GM18498 (cell line): ENCODE measurements around the gene FDXR.
"Not testable (repeated sequence)": the region's sequence is repeated elsewhere in the genome, so short reads cannot be mapped to it uniquely, and the experiment has no call there.

Experiments used
- ATAC-seq: cut with Tn5 transposase; IDR thresholded peaks from one replicate; pipeline ENCODE4 v1.9.1; 2021; ENCODE audit warnings: mild to moderate bottlenecking, moderate library complexity; ENCODE audit not compliant: unreplicated experiment

Gene FDXR

DNA sequence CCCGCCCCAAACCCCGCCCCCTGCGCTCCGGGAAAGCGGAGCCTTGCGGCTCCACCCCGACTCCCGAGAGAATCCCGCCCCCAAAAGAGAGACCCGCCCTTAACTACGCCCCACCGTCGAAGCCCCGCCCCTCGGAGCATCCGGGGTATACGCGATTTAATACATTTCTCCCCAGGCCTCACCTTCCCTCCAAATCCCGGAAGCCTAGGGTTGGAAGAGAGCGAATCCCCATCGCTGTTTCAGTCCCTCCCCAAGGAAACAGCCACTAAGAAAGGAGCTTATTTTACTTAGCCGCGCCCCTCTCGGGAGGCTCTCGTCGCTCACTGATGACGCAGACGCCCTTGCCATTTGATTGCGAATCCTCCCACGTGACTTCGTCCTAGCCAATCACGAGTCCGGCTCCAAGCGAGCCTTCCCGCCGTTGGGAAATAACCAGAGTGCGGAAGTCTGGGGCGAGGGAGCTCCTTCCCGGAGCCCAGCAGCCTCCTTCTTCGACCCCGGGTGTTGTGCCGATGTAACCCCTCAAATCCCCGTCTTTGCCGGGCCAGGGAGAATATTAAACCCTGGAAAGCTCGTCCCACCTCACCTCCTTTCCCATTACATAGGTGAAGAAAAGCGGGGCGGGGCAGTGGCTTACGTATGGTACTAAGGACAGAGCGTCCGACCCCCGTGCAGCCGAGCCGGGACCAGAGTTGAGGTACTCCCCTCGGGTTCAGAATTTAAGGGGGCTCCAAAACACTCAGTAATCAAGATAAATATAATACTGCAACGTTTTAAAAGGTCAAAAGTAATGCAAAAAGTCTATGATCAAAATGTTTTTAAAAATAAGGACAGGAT, 461 bp upstream of the FDXR start:
- peak; percentile 89 for ATAC-seq

DNA sequence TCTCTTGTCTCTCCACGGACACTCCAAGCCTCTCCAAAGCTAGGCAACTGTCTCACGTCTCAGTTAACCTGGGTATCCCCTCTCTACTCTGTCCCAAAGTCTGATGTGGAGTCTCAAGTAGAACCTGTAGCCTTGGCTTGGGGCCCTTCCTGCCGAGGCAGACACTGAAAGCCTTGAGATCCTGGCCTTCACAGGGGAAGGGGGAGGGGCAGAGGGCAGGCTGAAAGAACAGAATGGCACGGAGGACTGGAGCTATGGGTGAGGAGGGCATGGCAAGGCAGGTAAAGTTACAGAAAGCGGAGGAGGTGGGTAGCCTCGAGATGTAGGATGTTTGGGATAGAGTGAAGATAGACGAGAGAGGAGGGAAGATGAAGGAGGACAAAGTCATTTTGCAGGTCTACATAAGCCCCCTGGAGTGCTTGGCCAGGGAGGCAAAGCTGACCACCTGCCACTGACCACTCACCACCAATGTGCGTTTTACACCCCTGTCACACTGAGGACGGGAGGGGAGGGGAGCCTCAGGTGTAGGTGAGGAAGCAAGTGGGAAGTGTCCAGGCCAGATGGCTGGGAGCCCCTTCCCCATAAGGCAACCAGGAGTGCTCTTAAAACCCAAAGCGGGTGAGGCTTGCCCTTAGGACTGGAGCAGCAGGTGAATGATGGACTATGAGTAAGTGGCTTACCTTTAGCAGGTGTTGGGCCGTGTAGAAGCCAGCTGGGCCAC, 1.3 kb downstream of the FDXR start:
- ATAC-seq: no peak

DNA sequence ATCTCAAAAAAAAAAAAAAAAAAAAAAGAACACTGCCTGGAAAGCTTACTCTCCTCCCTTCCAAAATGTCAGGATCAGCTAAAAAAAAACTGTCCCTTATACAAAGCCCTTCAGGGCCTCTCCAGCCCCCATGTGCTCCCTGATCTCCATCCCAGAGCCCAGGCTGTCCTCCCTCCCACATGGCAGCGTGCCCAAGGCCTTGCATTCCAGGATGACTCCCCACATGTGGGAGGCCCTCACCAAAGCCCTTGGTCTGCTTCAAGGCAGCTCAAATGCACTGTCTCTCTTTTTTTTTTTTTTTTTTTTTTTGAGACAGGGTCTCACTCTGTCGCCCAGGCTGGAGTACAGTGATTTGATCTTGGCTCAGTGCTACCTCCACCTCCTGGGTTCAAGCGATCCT, 2.3 kb downstream of the FDXR start:
- ATAC-seq: no peak

DNA sequence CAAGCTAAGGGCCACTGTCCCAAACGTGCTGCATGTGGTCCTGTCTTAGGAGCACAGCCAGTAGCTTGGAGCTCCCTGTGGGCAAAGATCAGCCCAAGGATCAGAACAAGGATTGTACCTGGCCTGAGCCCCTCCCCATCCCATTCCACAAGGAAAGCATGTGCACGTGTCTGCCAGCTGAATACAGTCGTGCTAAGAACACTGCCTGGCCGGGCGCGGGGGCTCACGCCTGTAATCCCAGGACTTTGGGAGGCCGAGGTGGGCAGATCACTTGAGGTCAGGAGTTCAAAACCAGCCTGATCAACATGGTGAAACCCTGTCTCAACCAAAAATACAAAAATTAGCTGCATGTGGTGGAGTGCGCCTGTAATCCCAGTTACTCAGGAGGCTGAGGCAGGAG, 2.8 kb downstream of the FDXR start:
- ATAC-seq: not testable (repeated sequence)

DNA sequence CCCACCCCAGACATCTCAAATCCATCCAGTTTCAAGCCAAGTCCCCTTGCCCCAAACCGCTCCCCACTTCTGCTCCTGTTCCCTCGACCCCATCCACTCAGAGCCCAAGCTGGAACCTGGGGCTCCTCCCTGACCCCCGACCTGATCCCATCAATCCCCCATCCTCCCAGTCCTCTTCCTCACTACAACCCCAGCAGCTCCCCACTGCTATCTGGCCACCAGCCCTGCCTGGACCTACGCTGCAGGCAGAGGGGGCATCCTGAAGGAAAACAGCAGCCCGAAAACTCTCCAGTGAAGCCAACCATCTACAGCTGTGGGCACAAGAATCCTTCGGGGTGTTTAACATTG, 3.9 kb downstream of the FDXR start:
- no peak for ATAC-seq

DNA sequence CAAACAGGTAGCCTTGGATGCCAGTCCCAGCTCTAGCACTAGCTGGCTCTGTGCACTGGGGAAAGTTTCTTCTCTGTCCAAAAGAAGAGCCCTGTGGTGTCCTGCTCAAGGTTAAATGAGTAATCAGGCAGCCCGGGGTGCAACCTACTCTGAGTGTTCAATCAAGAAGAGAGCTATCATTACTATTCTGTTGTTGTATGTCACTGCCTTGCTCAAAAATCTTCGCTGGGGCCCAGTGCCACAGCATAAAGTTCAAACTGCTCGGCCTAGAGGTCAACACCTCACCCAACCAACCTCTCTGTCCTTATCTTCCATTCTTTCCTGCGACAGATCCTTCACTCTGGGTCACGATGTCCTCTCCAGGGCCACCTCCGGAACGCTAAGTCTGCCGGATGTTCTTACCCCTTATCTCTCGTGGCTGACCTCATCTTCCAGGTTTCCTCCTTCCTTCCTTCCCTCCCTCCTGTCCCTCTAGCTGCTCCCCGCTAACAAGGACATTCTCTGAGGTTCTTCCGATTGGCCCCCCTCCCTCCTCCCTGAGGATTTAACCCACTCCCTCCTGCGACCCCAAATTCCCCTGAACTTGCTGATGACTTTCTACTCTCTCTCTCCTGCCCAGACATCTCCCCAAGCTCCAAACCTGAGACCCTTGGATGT, 4.4 kb downstream of the FDXR start:
- no peak for ATAC-seq

DNA sequence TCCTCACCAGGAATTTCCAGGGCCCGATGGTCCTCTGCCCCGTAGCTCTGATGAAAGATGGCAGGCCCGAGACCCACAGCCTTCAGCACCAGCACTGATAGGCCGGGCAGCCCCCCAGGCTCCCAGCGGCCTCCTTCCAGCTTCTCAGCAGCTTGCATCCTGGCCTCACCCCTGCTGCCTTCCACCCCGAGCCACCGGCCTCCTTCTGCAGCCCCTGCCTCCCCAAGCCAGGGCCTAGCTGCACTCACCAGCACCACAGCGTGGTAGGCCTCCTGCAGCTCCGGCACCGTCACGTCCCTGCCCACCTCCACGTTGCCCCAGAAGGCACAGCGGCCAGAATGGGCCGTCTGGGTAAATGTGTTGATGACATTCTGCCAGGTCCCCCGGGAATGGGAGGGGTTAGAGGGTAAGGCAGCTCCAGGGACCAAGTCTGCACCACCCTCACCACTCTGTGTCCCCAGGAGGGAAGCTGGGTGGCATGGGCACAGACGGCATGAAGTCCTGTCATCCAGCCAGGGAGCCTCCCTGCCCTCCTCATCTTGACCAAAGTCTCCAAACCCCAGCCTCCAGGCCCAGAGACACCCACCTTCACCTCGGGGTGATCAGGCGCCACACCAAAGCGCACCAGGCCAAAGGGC, 6.5 kb downstream of the FDXR start:
- ATAC-seq: no peak

DNA sequence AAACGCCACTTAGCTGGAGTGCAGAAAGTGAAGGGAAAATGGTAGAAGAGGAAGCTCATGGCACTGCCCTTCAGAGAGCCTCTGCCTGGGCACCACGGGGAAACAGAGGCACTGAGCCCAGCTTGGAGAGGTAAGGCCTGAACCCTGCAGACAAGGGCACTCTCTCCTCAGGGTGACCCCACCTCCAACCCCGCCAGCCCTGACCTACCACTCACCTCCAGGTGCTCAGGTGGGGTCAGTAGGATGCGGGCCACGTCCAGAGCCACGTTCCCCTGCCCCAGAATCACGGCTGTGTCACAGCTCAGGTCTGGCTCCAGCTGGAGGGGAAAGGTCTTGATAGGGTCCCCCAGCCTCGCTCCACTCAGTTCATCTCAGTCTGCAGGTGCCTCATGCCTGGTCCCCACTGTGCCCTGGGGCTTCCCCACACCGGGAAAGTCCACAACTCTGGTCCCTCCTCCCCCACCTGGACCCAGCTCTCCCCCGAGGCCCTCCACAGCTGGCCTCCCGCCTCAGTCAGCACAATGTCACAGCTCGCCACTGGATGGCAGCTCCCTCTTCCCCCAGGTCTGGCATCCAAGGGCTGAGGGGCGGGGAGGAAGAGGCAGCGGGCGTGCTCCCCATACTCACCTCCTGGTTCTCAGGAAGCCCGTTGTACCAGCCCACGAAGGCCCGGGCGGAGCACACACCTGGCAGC, 7.1 kb downstream of the FDXR start:
- ATAC-seq: no peak

DNA sequence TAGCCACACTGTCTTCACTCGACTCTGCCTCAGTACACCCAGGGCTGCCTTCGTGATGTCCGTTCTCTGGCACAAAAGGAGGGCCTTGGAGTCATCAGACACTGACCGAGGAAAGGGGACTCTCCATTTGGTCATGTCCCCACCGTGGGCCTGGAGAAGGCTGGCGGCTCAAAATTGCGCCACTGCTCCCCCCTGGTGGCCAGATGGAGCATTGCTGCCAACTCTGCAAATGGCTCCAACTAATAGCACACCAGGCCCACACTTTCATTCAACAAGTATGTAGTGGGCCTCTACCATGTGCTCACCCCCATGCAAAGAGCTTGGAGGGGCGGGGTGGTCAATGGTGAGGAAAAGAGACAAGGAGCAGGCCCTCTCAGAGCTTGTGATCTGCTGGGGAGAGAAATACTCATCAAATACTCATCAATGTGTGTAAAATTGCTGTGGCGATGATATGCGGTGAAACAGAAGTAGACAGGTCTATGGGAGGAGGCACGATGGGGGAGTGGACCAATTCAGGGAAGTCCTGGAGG, 7.9 kb downstream of the FDXR start:
- peak; percentile 42 for ATAC-seq

DNA sequence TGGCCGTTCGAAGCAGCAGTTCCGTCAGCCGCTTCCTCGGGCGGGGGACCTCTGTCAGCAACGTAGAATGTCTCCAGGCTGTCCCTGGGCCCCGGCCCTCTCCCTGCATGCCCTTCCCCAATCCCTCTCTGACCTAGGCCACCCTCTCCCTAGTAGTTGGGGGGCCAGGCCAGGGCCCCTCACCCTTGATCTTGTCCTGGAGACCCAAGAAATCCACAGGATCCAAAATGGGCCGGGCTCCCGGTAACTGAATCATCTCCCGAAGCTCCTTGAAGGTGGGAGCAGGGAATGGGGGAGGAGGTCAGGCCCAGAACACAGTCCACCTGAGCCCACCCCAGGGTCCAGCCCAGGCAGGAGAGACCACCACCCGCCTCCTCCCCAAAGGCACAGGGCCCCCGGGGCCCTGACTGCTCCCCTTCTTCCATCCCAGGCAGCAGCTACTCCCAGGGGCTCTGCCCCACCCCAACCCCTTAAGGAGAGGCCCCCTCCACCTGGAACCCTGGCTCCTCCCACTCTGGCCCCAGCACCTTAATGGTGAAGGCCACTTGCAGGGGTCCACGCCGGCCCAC, 8.4 kb downstream of the FDXR start:
- no peak for ATAC-seq

DNA sequence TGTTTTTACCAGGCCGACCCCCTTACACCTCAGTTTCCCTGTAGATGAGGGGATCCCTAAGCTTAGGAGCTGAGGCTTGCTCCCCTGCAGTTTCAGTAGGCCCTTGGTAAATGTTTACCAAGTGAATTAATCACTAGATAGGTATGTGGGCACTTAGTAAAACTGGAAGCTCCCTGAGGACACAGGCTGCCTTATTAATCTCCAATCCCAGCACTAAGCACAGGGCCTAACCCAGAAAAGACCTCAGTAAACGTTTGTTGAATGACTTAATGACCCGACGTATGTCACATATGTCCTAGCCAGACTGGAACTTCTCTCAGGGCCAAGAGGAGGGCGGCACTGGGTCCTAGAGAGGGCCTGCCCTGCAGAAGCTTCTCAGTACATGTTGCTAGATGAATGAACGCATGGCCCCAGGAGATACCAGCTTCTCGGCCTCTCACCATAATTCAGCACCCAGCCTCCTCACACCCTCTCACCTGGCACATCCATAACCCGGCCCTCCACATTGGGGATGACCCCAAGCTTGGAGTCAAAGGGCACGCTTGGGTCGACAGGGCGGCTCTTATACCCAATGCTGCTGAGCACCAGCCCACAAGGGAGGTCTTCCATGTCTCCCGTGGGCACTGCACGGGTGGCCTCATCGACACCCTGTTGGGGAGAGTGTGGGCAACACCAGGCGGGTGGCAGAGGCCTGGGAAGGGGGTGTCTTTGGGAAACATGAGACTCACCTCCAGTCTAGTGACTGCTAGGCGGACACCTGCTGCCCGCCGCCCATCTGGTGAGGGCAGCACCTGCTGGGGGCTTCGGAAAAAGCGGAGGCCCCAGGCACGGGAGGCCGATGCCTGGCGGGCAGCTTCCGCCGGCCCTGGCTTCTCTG, 9.1 kb downstream of the FDXR start:
- no peak for ATAC-seq

DNA sequence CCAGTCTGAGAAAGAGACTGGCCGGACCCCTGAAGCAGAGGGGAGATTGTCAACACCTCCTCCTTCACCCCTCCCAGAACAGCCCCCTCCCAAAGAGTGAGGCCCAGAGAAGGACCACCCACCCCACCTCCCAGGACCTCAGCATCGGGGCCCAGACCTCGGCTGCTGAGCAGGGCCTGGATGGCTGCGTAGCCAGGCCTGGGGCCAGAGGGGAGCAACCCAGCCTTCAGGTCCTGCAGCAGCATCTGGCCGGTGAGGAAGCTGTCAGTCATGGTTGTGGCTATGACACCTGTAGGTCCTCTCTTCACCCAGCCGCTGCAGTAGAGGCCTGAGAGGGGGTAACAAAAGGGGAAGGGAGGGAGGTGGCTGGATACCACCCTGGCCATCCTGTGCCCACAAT, 9.9 kb downstream of the FDXR start:
- ATAC-seq: no peak

DNA sequence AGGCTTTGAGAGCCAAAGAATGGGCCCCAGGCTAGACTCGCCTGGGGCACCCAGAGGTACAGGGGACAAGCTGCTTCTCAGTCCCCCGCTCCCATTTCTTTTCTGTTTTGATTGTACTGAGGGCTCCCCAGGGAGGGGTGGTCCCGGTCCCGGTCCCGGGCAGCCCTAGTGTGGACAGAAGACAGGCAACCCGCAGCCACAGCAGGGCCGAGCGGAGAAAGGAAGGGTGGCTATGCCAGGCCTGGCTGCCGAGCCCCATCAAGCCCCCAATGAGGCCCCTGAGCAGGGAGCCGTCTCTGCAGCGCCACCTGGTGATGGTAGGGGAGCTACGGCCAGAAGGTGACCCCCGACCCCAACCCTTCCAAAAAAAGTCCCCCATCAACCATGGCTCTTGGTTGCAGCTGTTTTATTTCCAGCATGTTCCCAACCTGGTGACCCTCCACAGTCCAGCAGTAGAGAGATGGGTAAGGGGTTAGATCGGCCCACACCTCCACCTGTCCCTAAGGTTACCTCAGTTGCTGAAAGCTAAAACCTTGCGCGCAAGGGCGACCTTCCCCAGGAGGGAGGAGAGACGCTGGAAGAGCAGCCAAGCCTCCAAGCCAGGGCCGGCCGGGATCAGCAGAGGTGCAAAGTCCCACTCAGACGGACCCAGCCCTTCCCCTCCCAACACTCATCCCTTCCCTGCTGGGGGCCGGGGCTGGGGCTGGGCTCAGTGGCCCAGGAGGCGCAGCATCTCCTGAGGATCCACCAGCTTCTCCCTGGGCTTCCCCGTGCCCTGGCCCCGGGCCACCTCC, 10.5 kb downstream of the FDXR start:
- no peak for ATAC-seq

DNA sequence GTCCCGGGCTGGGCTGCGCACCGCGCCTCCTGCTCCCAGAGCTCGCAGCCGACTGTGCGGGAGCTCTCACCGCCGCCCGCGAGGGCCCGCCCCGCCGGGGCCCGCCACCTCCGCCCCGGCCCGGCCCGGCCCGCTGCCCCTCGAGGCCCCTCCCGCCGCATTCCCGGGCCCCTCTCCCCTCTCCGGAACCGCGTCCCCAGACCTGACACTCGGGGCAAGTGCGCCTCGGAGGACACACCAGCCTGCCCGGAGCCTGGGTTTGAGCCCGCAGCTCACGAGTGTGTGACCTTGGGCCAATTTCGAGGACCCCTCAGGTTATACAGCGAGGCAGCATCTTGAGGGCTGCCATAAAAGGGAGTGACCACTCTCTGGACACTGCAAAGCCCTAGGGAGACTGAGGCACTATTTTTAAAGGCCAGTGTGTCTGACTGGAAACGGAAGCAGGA, 11.1 kb downstream of the FDXR start:
- no peak for ATAC-seq

DNA sequence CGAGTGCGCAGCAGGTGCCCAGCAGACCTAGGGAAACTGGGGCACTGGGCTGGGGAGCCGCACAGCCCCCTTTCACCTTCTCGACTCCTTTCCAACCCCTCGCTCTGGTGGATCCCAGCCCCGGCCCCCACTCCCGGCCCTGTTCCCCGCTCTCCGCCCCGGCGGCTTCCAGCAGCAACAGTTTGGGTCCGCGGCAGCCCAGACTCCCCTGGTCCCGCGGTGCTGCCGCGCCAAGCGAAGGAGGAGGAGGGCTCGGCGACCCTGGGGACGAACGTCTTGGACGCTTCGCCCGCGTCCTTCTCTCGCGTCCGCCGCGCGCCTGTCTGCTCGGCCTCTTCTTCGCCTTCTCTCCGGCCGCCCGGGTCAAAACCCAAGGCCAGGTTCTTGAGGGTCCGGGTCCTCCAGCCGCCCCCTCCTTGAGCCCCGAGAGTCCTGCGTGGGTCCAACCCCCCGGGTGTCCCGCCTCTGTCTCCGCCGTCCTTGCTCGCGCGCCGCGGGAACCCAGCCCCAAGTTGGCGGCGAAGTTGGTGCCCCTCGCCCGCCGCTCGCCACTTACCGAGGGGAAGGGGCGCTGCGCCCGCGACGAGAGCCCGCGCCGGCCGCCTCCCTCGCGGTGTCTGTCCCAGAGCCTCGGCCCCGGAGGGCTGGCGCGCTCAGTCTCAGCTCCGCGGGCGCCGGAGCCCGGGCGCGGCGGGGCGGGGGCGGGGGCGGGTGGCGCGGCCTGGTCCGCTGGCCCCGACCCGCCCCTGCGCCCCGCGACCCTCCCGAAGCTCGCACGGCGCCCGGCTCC, 11.7 kb downstream of the FDXR start:
- ATAC-seq: no peak

DNA sequence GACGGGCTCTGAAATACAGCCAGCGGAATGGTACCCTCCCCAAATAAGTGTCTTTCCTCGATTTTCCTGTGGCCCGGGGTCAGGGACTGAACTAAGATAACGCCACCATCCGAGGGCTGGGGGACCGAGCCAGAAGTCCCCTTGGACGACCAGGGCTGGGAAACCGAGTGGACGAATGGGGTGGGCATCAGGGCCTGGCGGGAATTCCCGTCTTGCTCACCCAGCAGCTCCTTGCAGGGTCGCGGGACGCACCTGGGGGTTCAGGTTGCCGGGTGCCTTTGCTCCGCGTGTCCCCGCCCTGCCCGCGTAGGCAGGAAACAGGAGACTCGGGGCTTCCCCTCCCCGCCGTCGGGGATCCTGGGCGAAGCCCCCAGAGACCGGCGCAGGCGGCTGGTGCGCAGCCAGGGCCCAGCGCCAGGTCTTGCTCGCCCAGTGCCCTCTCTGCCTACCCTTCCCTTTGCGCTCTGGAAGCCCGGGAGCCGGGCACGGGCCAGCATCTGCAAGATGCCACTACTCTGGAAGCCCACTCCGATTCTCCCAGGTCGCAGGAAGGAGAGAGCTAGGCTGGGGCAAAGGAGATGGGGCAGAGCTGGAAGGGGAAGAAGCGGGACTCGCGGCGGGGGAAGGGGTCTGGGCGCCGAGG, 12.4 kb downstream of the FDXR start:
- no peak for ATAC-seq
